ENCODE results near the gene LAIR2. TPM values are rescaled to one million over a fixed set of nuclear protein-coding genes. Genes with fewer than 3 reads are reported as not detected.
A peak's percentile ranks its signal among the peaks of the same experiment; 100 is the strongest.

Gene LAIR2
- polyA plus RNA-seq, 6 donors from 2014 or later = 0.55 to 0.93 (median 0.66) TPM; not detected in 3

DNA sequence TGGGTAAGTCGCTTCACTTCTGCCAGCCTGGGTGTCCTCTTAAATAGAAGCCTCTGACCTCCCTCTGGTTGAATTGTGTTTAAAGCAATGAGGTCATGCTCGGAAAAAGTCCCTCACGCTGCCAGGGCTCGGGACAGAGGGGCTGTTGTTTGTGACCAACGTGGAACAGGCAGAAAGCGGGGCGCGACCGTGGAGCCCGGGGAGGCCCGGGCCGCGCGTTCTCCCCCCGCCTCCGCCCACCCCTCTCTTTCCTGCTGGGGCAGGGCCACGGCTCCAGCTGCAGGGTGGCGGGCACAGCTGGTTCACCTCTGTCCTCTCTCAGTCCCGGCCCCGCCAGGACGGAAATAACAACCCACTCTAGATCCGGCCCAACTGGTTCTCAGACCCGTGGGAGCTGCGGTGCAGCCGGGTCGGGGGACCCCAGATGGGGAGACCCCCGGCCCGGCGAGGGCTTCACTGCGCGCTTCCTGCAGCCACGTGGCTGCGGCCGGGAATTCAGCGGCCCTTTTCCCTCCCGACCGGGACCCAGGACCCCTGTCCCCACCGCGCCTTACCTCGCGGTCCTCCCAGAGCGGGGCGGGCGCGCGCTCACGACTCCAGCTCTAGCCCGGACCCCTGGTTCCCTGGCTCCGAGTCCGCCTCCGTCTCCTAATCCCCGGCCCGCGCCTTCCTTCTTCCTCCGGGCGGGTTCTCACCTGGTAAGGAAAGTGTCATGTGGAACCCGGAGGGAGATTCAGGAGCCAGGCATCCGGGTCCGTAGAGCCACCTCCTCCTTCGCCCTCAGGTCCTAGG, 31.4 kb upstream of the LAIR2 start:
- Mint-ChIP-seq H3K27ac (peak overlapping the region in 1 of 6 donors; percentile 70), H3K36me3 (no peaks in the 10 kb centered on the region), H3K9me3 (no peaks in the 10 kb centered on the region), H3K27me3 (peaks cover 39 to 61% (median 47%) of the 10 kb centered on the region in 3 donors), H3K4me3 (peak overlapping the region in 6 of 8 donors; percentile 25 to 82 (median 44)), H3K4me1 (peaks cover 23 to 31% (median 23%) of the 10 kb centered on the region in 3 donors)
- DNase-seq = no peak
- peak; percentile 52 to 68 for ATAC-seq (ENCODE audit: low read depth in 2 of 2)

DNA sequence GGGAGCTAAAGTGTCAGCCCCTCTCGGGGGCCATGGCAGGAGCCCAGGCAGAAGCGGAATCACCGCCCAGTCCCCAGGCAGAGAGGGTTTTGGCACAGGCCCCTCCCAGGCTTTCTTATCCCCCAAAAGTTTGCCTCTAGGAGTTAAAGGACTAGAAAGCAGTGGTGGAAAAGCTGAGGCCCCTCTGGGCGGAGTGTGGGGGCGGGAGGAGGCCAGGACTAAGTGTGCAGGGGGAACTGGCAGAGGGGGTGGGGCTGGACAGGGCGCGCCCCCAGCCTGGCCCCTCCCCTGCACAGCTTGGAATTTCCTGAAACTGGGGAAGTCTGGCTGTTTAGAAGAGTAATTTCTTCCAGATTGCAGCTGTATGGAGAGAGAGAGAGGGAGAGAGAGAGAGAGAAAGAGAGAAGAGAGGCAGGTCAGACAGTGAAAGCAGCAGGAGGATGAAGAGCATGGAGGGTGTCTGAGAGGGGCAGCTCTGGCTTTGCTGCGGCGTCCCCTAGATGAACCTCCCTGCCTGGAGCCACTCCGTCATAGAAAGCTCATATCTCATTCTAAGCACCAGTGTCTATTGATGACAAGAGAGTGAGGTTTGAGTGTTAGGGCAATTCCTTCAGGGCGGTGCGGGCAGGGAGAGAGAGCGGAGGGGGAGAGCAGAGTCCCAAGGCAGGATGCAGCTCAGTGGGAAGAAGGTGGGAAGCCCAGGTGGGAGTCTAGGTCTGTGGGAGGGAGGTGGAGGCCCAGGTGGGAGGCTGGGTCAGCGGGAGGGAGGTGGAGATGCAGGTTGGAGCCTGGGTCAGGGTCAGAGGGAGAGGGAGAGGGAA, 29.4 kb upstream of the LAIR2 start, which contains the start of gene CDC42EP5:
Gene CDC42EP5, minus strand, starts transcription at position 226 of the 821 bp plus-strand sequence. CDS start 7,749 bp downstream, outside the sequence.
- Mint-ChIP-seq H3K27me3 (peaks cover 45 to 79% (median 64%) of the 10 kb centered on the region in 3 donors), H3K36me3 (no peaks in the 10 kb centered on the region), H3K4me3 (peak within 1 kb of the TSS in 2 of 8 donors; percentile 13 to 61), H3K9me3 (no peaks in the 10 kb centered on the region), H3K4me1 (peaks cover 23 to 28% (median 23%) of the 10 kb centered on the region in 3 donors), H3K27ac (peak within 1 kb of the TSS in 1 of 6 donors; percentile 11)
- DNase-seq (no peak), ATAC-seq (ENCODE audit: low read depth in 2 of 2) (peak; percentile 45)

DNA sequence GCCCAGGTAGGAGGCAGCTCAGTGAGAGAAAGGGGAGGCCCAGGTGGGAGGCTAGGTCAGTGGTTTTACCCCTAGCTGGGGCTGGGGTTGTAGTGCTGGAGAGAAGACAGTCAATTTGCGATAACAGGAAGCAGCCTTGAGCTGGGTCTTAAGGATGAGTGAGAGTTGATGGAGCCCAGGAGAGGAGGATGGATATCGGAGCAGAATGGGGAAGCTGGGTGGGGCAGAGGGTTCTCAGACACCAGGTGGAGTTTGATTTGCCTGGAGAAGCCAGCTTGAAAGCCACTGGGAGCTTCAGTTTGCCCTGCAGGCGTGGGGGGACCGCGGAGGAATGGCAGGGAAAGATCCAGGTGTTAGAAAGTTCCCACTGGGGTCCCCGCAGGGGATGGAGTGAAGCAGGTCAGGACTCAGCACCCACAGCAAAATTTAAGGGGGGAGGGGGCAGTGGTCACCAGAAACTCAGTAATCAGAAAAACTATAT, 28.7 kb upstream of the LAIR2 start:
- Mint-ChIP-seq H3K27ac (no peak overlapping the region), H3K4me3 (no peak overlapping the region), H3K27me3 (peaks cover 49 to 79% (median 65%) of the 10 kb centered on the region in 3 donors), H3K36me3 (no peaks in the 10 kb centered on the region), H3K4me1 (peaks cover 23 to 28% (median 23%) of the 10 kb centered on the region in 3 donors), H3K9me3 (no peaks in the 10 kb centered on the region)
- ATAC-seq (ENCODE audit: low read depth in 2 of 2) = no peak
- DNase-seq = no peak

GRCh38 chr19:54475706-54476105, 26.9 kb upstream of the LAIR2 start:
- Mint-ChIP-seq H3K4me3 (no peak overlapping the region), H3K27ac (no peak overlapping the region), H3K4me1 (peaks cover 13 to 16% (median 13%) of the 10 kb centered on the region in 3 donors), H3K27me3 (peaks cover 35 to 67% (median 53%) of the 10 kb centered on the region in 3 donors), H3K36me3 (no peaks in the 10 kb centered on the region), H3K9me3 (no peaks in the 10 kb centered on the region)
- ATAC-seq (ENCODE audit: low read depth in 2 of 2) (no peak), DNase-seq (no peak)

- Mint-ChIP-seq H3K4me3 (no peak overlapping the region), H3K27ac (no peak overlapping the region), H3K4me1 (peaks cover 17 to 23% (median 18%) of the 10 kb centered on the region in 3 donors), H3K9me3 (no peaks in the 10 kb centered on the region), H3K36me3 (no peaks in the 10 kb centered on the region), H3K27me3 (peaks cover 39 to 62% (median 44%) of the 10 kb centered on the region in 3 donors)
- ATAC-seq (ENCODE audit: low read depth in 2 of 2) = no peak
- DNase-seq = no peak
Measured at GRCh38 chr19:54477650-54478049, 25.0 kb upstream of the LAIR2 start.

DNA sequence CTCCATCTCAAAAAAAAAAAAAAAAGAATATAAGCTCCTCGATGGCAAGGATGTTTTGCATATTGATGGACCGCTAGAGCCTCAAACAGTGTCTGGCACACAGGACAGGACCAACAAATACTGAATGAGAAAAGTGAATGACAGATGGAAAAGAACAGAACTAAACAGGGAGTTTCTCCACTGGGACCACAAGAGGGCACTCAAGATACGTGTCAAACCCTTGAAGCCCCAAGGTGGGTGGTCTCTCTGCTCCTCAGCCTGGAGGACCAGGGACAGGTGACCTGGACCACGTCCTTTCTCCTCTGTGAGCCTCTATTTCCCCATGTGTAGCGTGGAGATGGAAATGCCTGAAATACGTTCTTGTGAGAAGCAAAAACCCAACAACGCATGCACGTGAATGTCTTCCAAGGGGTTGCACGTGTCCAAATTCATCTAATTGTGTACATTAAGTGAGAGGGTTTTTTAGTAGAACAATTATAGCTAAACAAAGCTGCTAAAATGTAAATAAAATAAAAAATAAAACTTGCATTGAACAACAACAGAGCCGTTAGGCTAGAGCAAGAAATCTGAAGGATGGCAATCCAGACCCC, 23.9 kb upstream of the LAIR2 start:
- Mint-ChIP-seq H3K36me3 (no peaks in the 10 kb centered on the region), H3K4me1 (peaks cover 15 to 25% (median 17%) of the 10 kb centered on the region in 3 donors), H3K27ac (no peak overlapping the region), H3K9me3 (no peaks in the 10 kb centered on the region), H3K27me3 (peaks cover 36 to 56% (median 37%) of the 10 kb centered on the region in 3 donors), H3K4me3 (no peak overlapping the region)
- ATAC-seq (ENCODE audit: low read depth in 2 of 2) = peak; percentile 49 to 51
- peak; percentile 50 for DNase-seq

- Mint-ChIP-seq H3K4me1 (peaks cover 15 to 24% (median 17%) of the 10 kb centered on the region in 3 donors), H3K9me3 (no peaks in the 10 kb centered on the region), H3K27ac (no peak overlapping the region), H3K27me3 (peaks cover 34 to 59% (median 43%) of the 10 kb centered on the region in 3 donors), H3K4me3 (no peak overlapping the region), H3K36me3 (no peaks in the 10 kb centered on the region)
- ATAC-seq (ENCODE audit: low read depth in 2 of 2) (no peak), DNase-seq (no peak)
Measured at GRCh38 chr19:54480051-54480450, 22.6 kb upstream of the LAIR2 start.

- H3K36me3 Mint-ChIP-seq = no peaks in the 10 kb centered on the region
- peak overlapping the region in 6 of 8 donors; percentile 2 to 84 (median 52) for H3K4me3 Mint-ChIP-seq
- peak overlapping the region in 2 of 6 donors; percentile 4 to 16 for H3K27ac Mint-ChIP-seq
- ATAC-seq (ENCODE audit: low read depth in 2 of 2) (peak; percentile 54 to 61), DNase-seq (peak; percentile 55)
- peaks cover 15 to 24% (median 17%) of the 10 kb centered on the region in 3 donors for H3K4me1 Mint-ChIP-seq
- H3K9me3 Mint-ChIP-seq = no peaks in the 10 kb centered on the region
- H3K27me3 Mint-ChIP-seq = peaks cover 39 to 60% (median 48%) of the 10 kb centered on the region in 3 donors
Measured at GRCh38 chr19:54481326-54481930, 21.2 kb upstream of the LAIR2 start.

DNA sequence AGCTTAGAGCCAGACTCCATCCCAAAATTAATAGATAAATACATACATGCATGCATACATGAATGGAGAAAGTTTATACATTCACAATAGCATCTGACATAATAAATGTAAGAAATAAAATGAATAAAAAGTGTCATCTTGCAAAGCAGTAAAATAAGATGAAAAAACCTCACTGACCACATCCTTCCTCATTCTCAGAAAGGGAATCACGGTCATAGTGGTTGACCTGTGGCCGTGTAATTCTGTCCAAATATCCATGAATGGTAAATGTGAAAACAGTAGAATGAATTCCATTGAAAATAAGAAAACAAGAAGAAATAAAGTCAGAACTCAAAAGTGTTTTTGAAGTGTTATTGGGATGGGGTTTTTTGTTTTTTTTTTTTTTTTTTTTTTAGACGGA, 19.7 kb upstream of the LAIR2 start:
- H3K36me3 Mint-ChIP-seq = no peaks in the 10 kb centered on the region
- peak overlapping the region in 2 of 6 donors; percentile 39 to 48 for H3K27ac Mint-ChIP-seq
- peak overlapping the region in 2 of 8 donors; percentile 39 to 74 for H3K4me3 Mint-ChIP-seq
- H3K27me3 Mint-ChIP-seq = peaks cover 31 to 46% (median 33%) of the 10 kb centered on the region in 3 donors
- no peak for DNase-seq
- H3K9me3 Mint-ChIP-seq = no peaks in the 10 kb centered on the region
- peak; percentile 47 to 50 for ATAC-seq (ENCODE audit: low read depth in 2 of 2)
- H3K4me1 Mint-ChIP-seq = peaks cover 15 to 24% (median 17%) of the 10 kb centered on the region in 3 donors

- no peak overlapping the region for H3K4me3 Mint-ChIP-seq
- DNase-seq = no peak
- no peaks in the 10 kb centered on the region for H3K9me3 Mint-ChIP-seq
- peaks cover 15 to 20% (median 17%) of the 10 kb centered on the region in 3 donors for H3K4me1 Mint-ChIP-seq
- no peaks in the 10 kb centered on the region for H3K36me3 Mint-ChIP-seq
- H3K27me3 Mint-ChIP-seq = peaks cover 19 to 32% (median 30%) of the 10 kb centered on the region in 3 donors
- H3K27ac Mint-ChIP-seq = peak overlapping the region in 1 of 6 donors; percentile 25
- no peak for ATAC-seq (ENCODE audit: low read depth in 2 of 2)
Measured at GRCh38 chr19:54484451-54484850, 18.2 kb upstream of the LAIR2 start.

GRCh38 chr19:54485851-54486250, 16.8 kb upstream of the LAIR2 start:
- ATAC-seq (ENCODE audit: low read depth in 2 of 2) (no peak), DNase-seq (no peak)
- peak overlapping the region in 1 of 8 donors; percentile 6 for H3K4me3 Mint-ChIP-seq
- peaks cover 15 to 26% (median 21%) of the 10 kb centered on the region in 3 donors for H3K4me1 Mint-ChIP-seq
- no peaks in the 10 kb centered on the region for H3K9me3 Mint-ChIP-seq
- no peaks in the 10 kb centered on the region for H3K36me3 Mint-ChIP-seq
- H3K27ac Mint-ChIP-seq = no peak overlapping the region
- peaks cover 27 to 39% (median 37%) of the 10 kb centered on the region in 3 donors for H3K27me3 Mint-ChIP-seq

DNA sequence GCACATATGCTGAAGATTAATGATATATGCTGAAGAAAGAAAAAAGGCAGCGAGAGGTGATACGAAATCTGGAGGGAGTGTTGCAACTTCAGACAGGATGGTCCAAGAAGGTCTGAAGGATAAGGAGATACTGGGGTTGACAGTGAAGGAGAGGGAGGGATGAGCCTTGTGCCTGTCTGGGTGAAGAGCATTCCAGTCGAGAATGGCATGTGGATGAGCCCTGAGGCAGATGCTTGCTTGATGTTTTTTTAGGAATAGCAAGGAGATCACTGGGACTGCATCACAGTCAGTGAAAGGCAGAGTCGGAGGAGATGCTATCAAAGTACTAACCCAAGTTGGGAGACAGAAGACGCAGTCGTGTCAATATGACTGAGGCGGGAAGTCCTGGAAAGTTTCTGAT, 13.3 kb upstream of the LAIR2 start:
- Mint-ChIP-seq H3K36me3 (no peaks in the 10 kb centered on the region), H3K27ac (no peak overlapping the region), H3K27me3 (peaks cover 32 to 49% (median 42%) of the 10 kb centered on the region in 3 donors), H3K4me3 (no peak overlapping the region), H3K9me3 (no peaks in the 10 kb centered on the region), H3K4me1 (peaks cover 0 to 20% (median 11%) of the 10 kb centered on the region in 3 donors)
- ATAC-seq (ENCODE audit: low read depth in 2 of 2) (no peak), DNase-seq (no peak)

All from naive B cell (primary cell).